CD8-positive, alpha-beta memory T cell (primary cell): ENCODE data around the gene DYSF. TPM values are rescaled to one million over a fixed set of nuclear protein-coding genes. Genes with fewer than 3 reads are reported as not detected.

Experiments used
- CTCF ChIA-PET: fragments of 350-600 bp; sonication (Branson Sonifier 250); formaldehyde crosslinking; loops from one replicate; lab custom pipeline; 2021; ENCODE audit warnings: antibody characterized with exemption; lab: Charles Lee
- POLR2A ChIA-PET: fragments of 350-600 bp; sonication (Branson Sonifier 250); formaldehyde crosslinking; loops from one replicate; lab custom pipeline; 2021; ENCODE audit warnings: antibody characterized with exemption; lab: Charles Lee
- DNase-seq, 5 donors: peaks; one replicate each; pipeline versions ENCODE4 v3.0.0 to v3.0.0-alpha.2; 2020 to 2022; ENCODE audit warnings: mixed read lengths in 1 of 5
- H3K27ac ChIP-seq: one replicate; pipeline ENCODE4 v1.7.0; 2013; ENCODE audit warnings: low read depth, mild to moderate bottlenecking, low read length, moderate library complexity
- H3K27me3 ChIP-seq: 2 replicates; pipeline ENCODE4 v1.7.0; 2013; ENCODE audit warnings: low read length, mild to moderate bottlenecking; ENCODE audit not compliant: insufficient read depth, poor library complexity, severe bottlenecking
- H3K36me3 ChIP-seq: 2 replicates; pipeline ENCODE4 v1.7.0; 2013; ENCODE audit warnings: mild to moderate bottlenecking, low read length, moderate library complexity; ENCODE audit not compliant: insufficient read depth
- H3K4me1 ChIP-seq: 2 replicates; pipeline ENCODE4 v1.7.0; 2013; ENCODE audit warnings: mild to moderate bottlenecking, low read length, moderate library complexity; ENCODE audit not compliant: insufficient read depth
- H3K4me3 ChIP-seq: 2 replicates; pipeline ENCODE4 v1.7.0; 2013; ENCODE audit warnings: mild to moderate bottlenecking, low read length
- H3K9me3 ChIP-seq: 2 replicates; pipeline ENCODE4 v1.7.0; 2013; ENCODE audit warnings: mild to moderate bottlenecking, low read length
- H3K27ac Mint-ChIP-seq, 8 donors: one replicate each; pipeline ENCODE4 v1.8.0; 2020 to 2021; ENCODE audit warnings: mixed read lengths in 8 of 8, mild to moderate bottlenecking in 6 of 8, inconsistent platforms in 3 of 8, moderate library complexity in 3 of 8
- H3K27me3 Mint-ChIP-seq, 2 donors: one replicate each; pipeline ENCODE4 v1.8.0; 2020 to 2021; ENCODE audit warnings: mixed read lengths in 2 of 2, mild to moderate bottlenecking in 1 of 2, moderate library complexity in 1 of 2
- H3K36me3 Mint-ChIP-seq, 3 donors: one replicate each; pipeline ENCODE4 v1.8.0; 2020 to 2021; ENCODE audit warnings: mixed read lengths in 3 of 3, inconsistent platforms in 1 of 3, mild to moderate bottlenecking in 1 of 3
- H3K4me1 Mint-ChIP-seq, 3 donors: one replicate each; pipeline ENCODE4 v1.8.0; 2020 to 2021; ENCODE audit warnings: mixed read lengths in 3 of 3, inconsistent platforms in 1 of 3, mild to moderate bottlenecking in 1 of 3
- H3K4me3 Mint-ChIP-seq, 7 donors: one replicate each; pipeline ENCODE4 v1.8.0; 2020 to 2021; ENCODE audit warnings: mixed read lengths in 7 of 7, mild to moderate bottlenecking in 6 of 7, moderate library complexity in 4 of 7, inconsistent platforms in 2 of 7
- H3K9me3 Mint-ChIP-seq, 5 donors: one replicate each; pipeline ENCODE4 v1.8.0; 2020 to 2022; ENCODE audit warnings: mixed read lengths in 5 of 5, mild to moderate bottlenecking in 3 of 5, moderate library complexity in 2 of 5, inconsistent platforms in 1 of 5
- polyA plus RNA-seq: library from polyadenylated mRNA; unstranded; fragments of 300-500 nt; fragmentation: Illumina TruSeq; gene quantifications from one replicate; pipeline ENCODE4 v1.2.3, GENCODE V29; 2021
- total RNA-seq, 2 experiments: library from RNA; stranded (reverse); gene quantifications; one replicate each; pipeline ENCODE4 v1.2.3, GENCODE V29; 2021

Gene DYSF
- total and polyA plus RNA-seq, 3 experiments from 2014 or later = 3.6 to 4.8 (median 3.9) TPM

- Mint-ChIP-seq H3K27ac (peak overlapping the region in 2 of 8 donors; percentile 39 to 62), H3K36me3 (no peaks in the 10 kb centered on the region), H3K4me1 (peaks cover 46 to 75% (median 49%) of the 10 kb centered on the region in 3 donors), H3K27me3 (peaks cover 14 to 38% of the 10 kb centered on the region in 2 donors), H3K4me3 (no peak overlapping the region), H3K9me3 (peaks cover 0 to 4% (median 0%) of the 10 kb centered on the region in 5 donors)
- H3K4me1 ChIP-seq = peaks cover 24% of the 10 kb centered on the region
- peaks cover 16% of the 10 kb centered on the region for H3K27me3 ChIP-seq
- H3K9me3 ChIP-seq = no peaks in the 10 kb centered on the region
- H3K36me3 ChIP-seq = no peaks in the 10 kb centered on the region
- ChIA-PET CTCF (no interaction called here), POLR2A (no interaction called here)
- H3K4me3 ChIP-seq = no peak overlapping the region
- DNase-seq = no peak
- H3K27ac ChIP-seq = no peak overlapping the region
Observed at GRCh38 chr2:71451705-71452104, 1.7 kb upstream of the DYSF start.

DNA sequence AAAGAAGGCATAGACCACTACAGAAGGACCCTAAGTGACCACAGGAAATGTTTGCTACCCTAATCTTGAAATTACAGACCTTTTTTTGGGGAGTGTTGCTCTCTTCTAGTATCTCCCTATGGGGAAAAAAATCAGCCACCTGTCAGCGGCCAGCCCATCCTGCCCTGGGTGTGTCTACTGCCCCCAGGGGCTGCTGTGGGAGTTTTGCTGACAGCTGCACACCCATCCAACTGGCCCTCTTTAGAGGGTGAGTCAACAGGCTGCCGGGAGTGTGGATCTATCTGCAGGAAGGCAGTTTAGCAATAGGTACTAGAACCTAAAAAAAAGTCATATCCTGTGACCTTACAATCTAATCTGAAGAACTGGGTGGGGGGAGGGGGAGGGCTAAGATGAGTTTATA lies 796 bp upstream of the DYSF start:
- peaks cover 24% of the 10 kb centered on the region for H3K4me1 ChIP-seq
- H3K4me1 Mint-ChIP-seq = peaks cover 47 to 75% (median 49%) of the 10 kb centered on the region in 3 donors
- H3K27ac ChIP-seq = no peak overlapping the region
- H3K36me3 ChIP-seq = no peaks in the 10 kb centered on the region
- ChIA-PET CTCF (interaction anchor here (1.3 kb wide), 2 partner anchors 9 to 121 kb away, joined by 3 to 4 read pairs; partner anchors contain the start of gene ZNF638), POLR2A (no interaction called here)
- H3K9me3 ChIP-seq = no peaks in the 10 kb centered on the region
- peak overlapping the region; percentile 13 to 91 (median 73) for H3K4me3 Mint-ChIP-seq
- H3K27ac Mint-ChIP-seq = peak overlapping the region in 3 of 8 donors; percentile 34 to 52 (median 48)
- H3K9me3 Mint-ChIP-seq = peaks cover 0 to 4% (median 0%) of the 10 kb centered on the region in 5 donors
- H3K4me3 ChIP-seq = no peak overlapping the region
- peaks cover 14 to 41% of the 10 kb centered on the region in 2 donors for H3K27me3 Mint-ChIP-seq
- H3K36me3 Mint-ChIP-seq = no peaks in the 10 kb centered on the region
- H3K27me3 ChIP-seq = peaks cover 16% of the 10 kb centered on the region
- DNase-seq = no peak

GRCh38 chr2:71454221-71455010 lies 1.1 kb downstream of the DYSF start:
- Histone ChIP-seq H3K4me1 (peaks cover 24% of the 10 kb centered on the region), H3K36me3 (no peaks in the 10 kb centered on the region), H3K4me3 (peak overlapping the region; percentile 45), H3K9me3 (no peaks in the 10 kb centered on the region), H3K27me3 (peaks cover 16% of the 10 kb centered on the region), H3K27ac (no peak overlapping the region)
- peaks cover 16 to 41% of the 10 kb centered on the region in 2 donors for H3K27me3 Mint-ChIP-seq
- peak overlapping the region; percentile 28 to 91 (median 64) for H3K4me3 Mint-ChIP-seq
- ChIA-PET CTCF (interaction anchor here (1.4 to 1.7 kb wide), 2 partner anchors 16 to 37 kb away, joined by 3 to 4 read pairs; no protein-coding TSS in a partner anchor), POLR2A (no interaction called here)
- H3K27ac Mint-ChIP-seq = peak overlapping the region in 1 of 8 donors; percentile 43
- DNase-seq = no peak
- H3K36me3 Mint-ChIP-seq = no peaks in the 10 kb centered on the region
- peaks cover 37 to 60% (median 42%) of the 10 kb centered on the region in 3 donors for H3K4me1 Mint-ChIP-seq
- peaks cover 0 to 4% (median 0%) of the 10 kb centered on the region in 5 donors for H3K9me3 Mint-ChIP-seq

GRCh38 chr2:71455011-71455740 lies 1.8 kb downstream of the DYSF start:
- Mint-ChIP-seq H3K4me1 (peaks cover 30 to 52% (median 36%) of the 10 kb centered on the region in 3 donors), H3K4me3 (peak overlapping the region in 6 of 7 donors; percentile 15 to 91 (median 64)), H3K36me3 (no peaks in the 10 kb centered on the region), H3K27ac (peak overlapping the region in 1 of 8 donors; percentile 14), H3K27me3 (peaks cover 18 to 41% of the 10 kb centered on the region in 2 donors), H3K9me3 (peaks cover 0 to 4% (median 0%) of the 10 kb centered on the region in 5 donors)
- no peak for DNase-seq
- CTCF ChIA-PET = interaction anchor here (1.4 to 1.7 kb wide), 2 partner anchors 15 to 38 kb away, joined by 3 to 4 read pairs; no protein-coding TSS in a partner anchor
- no peak overlapping the region for H3K4me3 ChIP-seq
- peaks cover 16% of the 10 kb centered on the region for H3K27me3 ChIP-seq
- H3K4me1 ChIP-seq = peaks cover 24% of the 10 kb centered on the region
- no peaks in the 10 kb centered on the region for H3K9me3 ChIP-seq
- POLR2A ChIA-PET = no interaction called here
- no peak overlapping the region for H3K27ac ChIP-seq
- no peaks in the 10 kb centered on the region for H3K36me3 ChIP-seq

GRCh38 chr2:71455741-71456569 lies 2.6 kb downstream of the DYSF start:
- CTCF ChIA-PET = interaction anchor here (1.7 kb wide), 1 partner anchor 15 kb away, joined by 3 read pairs; no protein-coding TSS in a partner anchor
- Mint-ChIP-seq H3K4me3 (peak overlapping the region in 4 of 7 donors; percentile 32 to 78 (median 58)), H3K9me3 (peaks cover 0 to 4% (median 0%) of the 10 kb centered on the region in 5 donors), H3K27ac (no peak overlapping the region), H3K4me1 (peaks cover 30 to 48% (median 33%) of the 10 kb centered on the region in 3 donors), H3K27me3 (peaks cover 18 to 41% of the 10 kb centered on the region in 2 donors), H3K36me3 (no peaks in the 10 kb centered on the region)
- H3K27me3 ChIP-seq = peaks cover 16% of the 10 kb centered on the region
- POLR2A ChIA-PET = no interaction called here
- no peaks in the 10 kb centered on the region for H3K9me3 ChIP-seq
- H3K4me1 ChIP-seq = peaks cover 24% of the 10 kb centered on the region
- no peak for DNase-seq
- no peak overlapping the region for H3K27ac ChIP-seq
- no peak overlapping the region for H3K4me3 ChIP-seq
- no peaks in the 10 kb centered on the region for H3K36me3 ChIP-seq

GRCh38 chr2:71456617-71457016 lies 3.3 kb downstream of the DYSF start:
- Mint-ChIP-seq H3K36me3 (no peaks in the 10 kb centered on the region), H3K27ac (no peak overlapping the region), H3K4me1 (peaks cover 23 to 42% (median 27%) of the 10 kb centered on the region in 3 donors), H3K27me3 (peaks cover 18 to 44% of the 10 kb centered on the region in 2 donors), H3K4me3 (peak overlapping the region in 2 of 7 donors; percentile 12 to 25), H3K9me3 (peaks cover 0 to 4% (median 0%) of the 10 kb centered on the region in 5 donors)
- Histone ChIP-seq H3K36me3 (no peaks in the 10 kb centered on the region), H3K27ac (no peak overlapping the region), H3K9me3 (no peaks in the 10 kb centered on the region), H3K27me3 (peaks cover 16% of the 10 kb centered on the region), H3K4me1 (peaks cover 24% of the 10 kb centered on the region), H3K4me3 (no peak overlapping the region)
- ChIA-PET CTCF (no interaction called here), POLR2A (no interaction called here)
- no peak for DNase-seq
